ENCODE results near the gene KCTD8.

The KCTD8 gene

GRCh38 chr4:44319129-44319528 is 129.5 kb downstream of the KCTD8 start:
- Histone ChIP-seq H3K27ac (ENCODE audit: low read length) (no peak overlapping the region), H3K9me3 (ENCODE audit: insufficient read depth, low read depth, low read length) (no peaks in the 10 kb centered on the region), H3K9ac (ENCODE audit: low read depth, low read length) (no peak overlapping the region), H3K4me1 (ENCODE audit: insufficient read depth, low read length) (no peaks in the 10 kb centered on the region), H3K36me3 (ENCODE audit: insufficient read depth, low read depth, low read length) (no peaks in the 10 kb centered on the region), H3K4me3 (ENCODE audit: low read length) (no peak overlapping the region), H3K27me3 (ENCODE audit: insufficient read depth, low read length) (no peaks in the 10 kb centered on the region)

GRCh38 chr4:44313702-44314101 is 134.9 kb downstream of the KCTD8 start:
- H3K9ac ChIP-seq (ENCODE audit: low read depth, low read length), result no peak overlapping the region
- no peaks in the 10 kb centered on the region for H3K9me3 ChIP-seq (ENCODE audit: insufficient read depth, low read depth, low read length)
- no peaks in the 10 kb centered on the region for H3K27me3 ChIP-seq (ENCODE audit: insufficient read depth, low read length)
- H3K4me3 ChIP-seq (ENCODE audit: low read length), result no peak overlapping the region
- H3K36me3 ChIP-seq (ENCODE audit: insufficient read depth, low read depth, low read length), result no peaks in the 10 kb centered on the region
- H3K27ac ChIP-seq (ENCODE audit: low read length), result no peak overlapping the region
- no peaks in the 10 kb centered on the region for H3K4me1 ChIP-seq (ENCODE audit: insufficient read depth, low read length)

GRCh38 chr4:44287505-44287904 is 161.1 kb downstream of the KCTD8 start:
- Histone ChIP-seq H3K9me3 (ENCODE audit: insufficient read depth, low read depth, low read length) (no peaks in the 10 kb centered on the region), H3K9ac (ENCODE audit: low read depth, low read length) (no peak overlapping the region), H3K36me3 (ENCODE audit: insufficient read depth, low read depth, low read length) (no peaks in the 10 kb centered on the region), H3K4me3 (ENCODE audit: low read length) (no peak overlapping the region), H3K4me1 (ENCODE audit: insufficient read depth, low read length) (no peaks in the 10 kb centered on the region), H3K27ac (ENCODE audit: low read length) (no peak overlapping the region), H3K27me3 (ENCODE audit: insufficient read depth, low read length) (no peaks in the 10 kb centered on the region)

- H3K9me3 ChIP-seq (ENCODE audit: insufficient read depth, low read depth, low read length), result no peaks in the 10 kb centered on the region
- no peaks in the 10 kb centered on the region for H3K27me3 ChIP-seq (ENCODE audit: insufficient read depth, low read length)
- H3K4me3 ChIP-seq (ENCODE audit: low read length), result no peak overlapping the region
Observed at GRCh38 chr4:44279469-44279868, 169.1 kb downstream of the KCTD8 start.

GRCh38 chr4:44279066-44279465 is 169.5 kb downstream of the KCTD8 start:
- Histone ChIP-seq H3K9ac (ENCODE audit: low read depth, low read length) (no peak overlapping the region), H3K27ac (ENCODE audit: low read length) (no peak overlapping the region), H3K27me3 (ENCODE audit: insufficient read depth, low read length) (no peaks in the 10 kb centered on the region), H3K4me3 (ENCODE audit: low read length) (no peak overlapping the region), H3K4me1 (ENCODE audit: insufficient read depth, low read length) (no peaks in the 10 kb centered on the region), H3K36me3 (ENCODE audit: insufficient read depth, low read depth, low read length) (no peaks in the 10 kb centered on the region), H3K9me3 (ENCODE audit: insufficient read depth, low read depth, low read length) (no peaks in the 10 kb centered on the region)

More at GRCh38 chr4:44279469-44279868, 169.1 kb downstream of the KCTD8 start:
- Histone ChIP-seq H3K4me1 (ENCODE audit: insufficient read depth, low read length) (no peaks in the 10 kb centered on the region), H3K36me3 (ENCODE audit: insufficient read depth, low read depth, low read length) (no peaks in the 10 kb centered on the region), H3K9ac (ENCODE audit: low read depth, low read length) (no peak overlapping the region), H3K27ac (ENCODE audit: low read length) (no peak overlapping the region)

- Histone ChIP-seq H3K36me3 (ENCODE audit: insufficient read depth, low read depth, low read length) (no peaks in the 10 kb centered on the region), H3K4me1 (ENCODE audit: insufficient read depth, low read length) (peaks cover 15% of the 10 kb centered on the region; the same call in 1 of the 2 replicates), H3K27me3 (ENCODE audit: insufficient read depth, low read length) (no peaks in the 10 kb centered on the region), H3K9ac (ENCODE audit: low read depth, low read length) (no peak overlapping the region), H3K4me3 (ENCODE audit: low read length) (no peak overlapping the region), H3K9me3 (ENCODE audit: insufficient read depth, low read depth, low read length) (no peaks in the 10 kb centered on the region), H3K27ac (ENCODE audit: low read length) (no peak overlapping the region)
Observed at GRCh38 chr4:44257461-44257860, 191.1 kb downstream of the KCTD8 start.

- Histone ChIP-seq H3K9me3 (ENCODE audit: insufficient read depth, low read depth, low read length) (no peaks in the 10 kb centered on the region), H3K27ac (ENCODE audit: low read length) (no peak overlapping the region), H3K27me3 (ENCODE audit: insufficient read depth, low read length) (no peaks in the 10 kb centered on the region), H3K4me1 (ENCODE audit: insufficient read depth, low read length) (peaks cover 15% of the 10 kb centered on the region; the same call in 1 of the 2 replicates), H3K4me3 (ENCODE audit: low read length) (no peak overlapping the region), H3K36me3 (ENCODE audit: insufficient read depth, low read depth, low read length) (no peaks in the 10 kb centered on the region), H3K9ac (ENCODE audit: low read depth, low read length) (no peak overlapping the region)
Observed at GRCh38 chr4:44256414-44256813, 192.2 kb downstream of the KCTD8 start.

- no peak overlapping the region for H3K4me3 ChIP-seq (ENCODE audit: low read length)
- no peaks in the 10 kb centered on the region for H3K36me3 ChIP-seq (ENCODE audit: insufficient read depth, low read depth, low read length)
- no peaks in the 10 kb centered on the region for H3K9me3 ChIP-seq (ENCODE audit: insufficient read depth, low read depth, low read length)
- no peaks in the 10 kb centered on the region for H3K27me3 ChIP-seq (ENCODE audit: insufficient read depth, low read length)
- H3K9ac ChIP-seq (ENCODE audit: low read depth, low read length), result no peak overlapping the region
- H3K4me1 ChIP-seq (ENCODE audit: insufficient read depth, low read length), result no peaks in the 10 kb centered on the region
- no peak overlapping the region for H3K27ac ChIP-seq (ENCODE audit: low read length)
Observed at GRCh38 chr4:44237643-44238042, 211.0 kb downstream of the KCTD8 start.

- Histone ChIP-seq H3K4me3 (ENCODE audit: low read length) (no peak overlapping the region), H3K4me1 (ENCODE audit: insufficient read depth, low read length) (no peaks in the 10 kb centered on the region; the same call in 1 of the 2 replicates)
Observed at GRCh38 chr4:44235897-44236296, 212.7 kb downstream of the KCTD8 start.

GRCh38 chr4:44232262-44232661 is 216.3 kb downstream of the KCTD8 start:
- Histone ChIP-seq H3K4me1 (ENCODE audit: insufficient read depth, low read length) (peaks cover 10% of the 10 kb centered on the region), H3K9ac (ENCODE audit: low read depth, low read length) (no peak overlapping the region), H3K27ac (ENCODE audit: low read length) (no peak overlapping the region), H3K27me3 (ENCODE audit: insufficient read depth, low read length) (peaks cover 11% of the 10 kb centered on the region; the same call in 1 of the 2 replicates), H3K36me3 (ENCODE audit: insufficient read depth, low read depth, low read length) (no peaks in the 10 kb centered on the region), H3K9me3 (ENCODE audit: insufficient read depth, low read depth, low read length) (no peaks in the 10 kb centered on the region), H3K4me3 (ENCODE audit: low read length) (no peak overlapping the region)

More at GRCh38 chr4:44235897-44236296, 212.7 kb downstream of the KCTD8 start:
- H3K9me3 ChIP-seq (ENCODE audit: insufficient read depth, low read depth, low read length), result no peaks in the 10 kb centered on the region
- H3K9ac ChIP-seq (ENCODE audit: low read depth, low read length), result no peak overlapping the region
- no peaks in the 10 kb centered on the region for H3K36me3 ChIP-seq (ENCODE audit: insufficient read depth, low read depth, low read length)
- H3K27me3 ChIP-seq (ENCODE audit: insufficient read depth, low read length), result peaks cover 11% of the 10 kb centered on the region; the same call in 1 of the 2 replicates
- no peak overlapping the region for H3K27ac ChIP-seq (ENCODE audit: low read length)

GRCh38 chr4:44231006-44231405 is 217.6 kb downstream of the KCTD8 start:
- Histone ChIP-seq H3K4me3 (ENCODE audit: low read length) (no peak overlapping the region), H3K36me3 (ENCODE audit: insufficient read depth, low read depth, low read length) (no peaks in the 10 kb centered on the region), H3K27ac (ENCODE audit: low read length) (no peak overlapping the region), H3K9ac (ENCODE audit: low read depth, low read length) (no peak overlapping the region), H3K9me3 (ENCODE audit: insufficient read depth, low read depth, low read length) (no peaks in the 10 kb centered on the region), H3K4me1 (ENCODE audit: insufficient read depth, low read length) (peaks cover 10% of the 10 kb centered on the region), H3K27me3 (ENCODE audit: insufficient read depth, low read length) (peaks cover 11% of the 10 kb centered on the region; the same call in 1 of the 2 replicates)

- no peak overlapping the region for H3K9ac ChIP-seq (ENCODE audit: low read depth, low read length)
- H3K4me1 ChIP-seq (ENCODE audit: insufficient read depth, low read length), result peaks cover 10% of the 10 kb centered on the region
- H3K27ac ChIP-seq (ENCODE audit: low read length), result no peak overlapping the region
- no peaks in the 10 kb centered on the region for H3K9me3 ChIP-seq (ENCODE audit: insufficient read depth, low read depth, low read length)
- H3K4me3 ChIP-seq (ENCODE audit: low read length), result no peak overlapping the region
- peaks cover 11% of the 10 kb centered on the region; the same call in 1 of the 2 replicates for H3K27me3 ChIP-seq (ENCODE audit: insufficient read depth, low read length)
- H3K36me3 ChIP-seq (ENCODE audit: insufficient read depth, low read depth, low read length), result no peaks in the 10 kb centered on the region
Observed at GRCh38 chr4:44228326-44228725, 220.3 kb downstream of the KCTD8 start.
